NCI-H460 (cell line): Measurements from ENCODE around the gene ASB7. TPM values are rescaled to one million over a fixed set of nuclear protein-coding genes. Genes with fewer than 3 reads are reported as not detected.
"Not testable (repeated sequence)": the region's sequence is repeated elsewhere in the genome, so short reads cannot be mapped to it uniquely, and the experiment has no call there.

Source experiments
- DNase-seq: peaks from one replicate; pipeline ENCODE4 v3.0.0-alpha.2; 2016; ENCODE audit warnings: low read depth; ENCODE audit errors: extremely low read depth
- polyA plus RNA-seq: library from polyadenylated mRNA; depleted of rRNA; stranded (reverse); fragments of >200 nt; gene quantifications from 2 replicates; pipeline ENCODE4 v1.2.3, GENCODE V29; 2014; cell fraction: nucleus; rRNA removed
- total RNA-seq: library from RNA; depleted of rRNA; stranded (reverse); fragments of >200 nt; shearing (Covaris generic); gene quantifications from 2 replicates; pipeline ENCODE4 v1.2.3, GENCODE V29; 2014; rRNA removed

ASB7 gene, protein sequence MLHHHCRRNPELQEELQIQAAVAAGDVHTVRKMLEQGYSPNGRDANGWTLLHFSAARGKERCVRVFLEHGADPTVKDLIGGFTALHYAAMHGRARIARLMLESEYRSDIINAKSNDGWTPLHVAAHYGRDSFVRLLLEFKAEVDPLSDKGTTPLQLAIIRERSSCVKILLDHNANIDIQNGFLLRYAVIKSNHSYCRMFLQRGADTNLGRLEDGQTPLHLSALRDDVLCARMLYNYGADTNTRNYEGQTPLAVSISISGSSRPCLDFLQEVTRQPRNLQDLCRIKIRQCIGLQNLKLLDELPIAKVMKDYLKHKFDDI
- total RNA-seq: 11.2 and 12.5 TPM in 2 replicates
- 6.1 and 6.7 TPM in 2 replicates for polyA plus RNA-seq

- peak; percentile 100 for DNase-seq
Measured at GRCh38 chr15:100602064-100602822, at the start of gene ASB7, which contains the start of gene LINS1. Gene ASB7, plus strand, starts transcription at chr15:100602589. Its CDS starts 9,628 bp downstream, at chr15:100612217. Gene LINS1, minus strand, starts transcription at chr15:100602184. Its CDS starts 21,342 bp downstream, at chr15:100580842.

GRCh38 chr15:100553468-100553867 is 48.9 kb upstream of the ASB7 start:
- no peak for DNase-seq

DNA sequence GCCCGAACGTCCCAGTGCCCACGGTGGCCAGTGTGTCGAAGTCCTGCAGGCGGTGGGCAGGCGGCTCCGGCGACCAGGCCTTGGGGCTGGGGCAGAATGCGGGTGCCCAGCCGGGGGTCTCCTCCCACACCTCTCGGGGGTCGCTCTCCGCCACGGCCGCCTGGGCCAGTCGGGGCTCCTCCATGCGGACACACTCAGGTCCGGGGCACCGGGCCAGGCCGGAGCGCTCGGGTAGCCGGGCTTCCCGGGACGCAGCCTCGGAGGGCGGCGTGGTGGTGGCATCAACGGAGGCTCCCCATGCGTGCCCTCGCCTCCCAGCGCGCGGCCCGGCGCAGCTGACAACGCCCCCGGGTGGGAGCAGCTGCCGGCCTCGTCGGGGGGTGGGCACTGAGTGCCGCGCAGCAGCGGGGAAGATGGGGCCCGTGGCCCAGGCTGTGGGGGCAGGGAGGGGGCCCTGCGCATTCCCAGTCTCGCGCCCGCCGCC is 43.6 kb upstream of the ASB7 start:
- DNase-seq: no peak

DNA sequence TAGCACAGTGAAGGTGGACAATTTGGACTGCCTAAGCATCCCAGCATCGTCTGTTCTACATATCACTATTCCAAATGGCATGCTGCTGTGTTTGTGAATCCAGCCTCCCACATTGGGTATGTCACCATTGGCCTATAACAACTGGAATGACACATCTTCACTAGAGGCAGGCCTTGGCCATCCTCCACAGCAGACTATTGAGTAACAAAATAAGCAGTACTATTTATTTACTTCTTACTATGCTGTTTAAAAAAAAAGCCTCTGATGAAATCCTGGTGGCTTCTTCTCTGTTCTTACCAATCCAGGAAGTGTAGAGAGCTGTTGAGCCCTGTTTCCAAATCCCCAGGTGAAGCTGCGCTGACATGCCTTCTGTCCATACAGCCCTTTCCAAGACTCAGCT is 43.1 kb upstream of the ASB7 start:
- DNase-seq: no peak

- DNase-seq: no peak
Measured at GRCh38 chr15:100560323-100560722, 42.1 kb upstream of the ASB7 start.

GRCh38 chr15:100565591-100565990 is 36.8 kb upstream of the ASB7 start:
- no peak for DNase-seq

- no peak for DNase-seq
Measured at GRCh38 chr15:100566850-100567628, 35.4 kb upstream of the ASB7 start.

DNA sequence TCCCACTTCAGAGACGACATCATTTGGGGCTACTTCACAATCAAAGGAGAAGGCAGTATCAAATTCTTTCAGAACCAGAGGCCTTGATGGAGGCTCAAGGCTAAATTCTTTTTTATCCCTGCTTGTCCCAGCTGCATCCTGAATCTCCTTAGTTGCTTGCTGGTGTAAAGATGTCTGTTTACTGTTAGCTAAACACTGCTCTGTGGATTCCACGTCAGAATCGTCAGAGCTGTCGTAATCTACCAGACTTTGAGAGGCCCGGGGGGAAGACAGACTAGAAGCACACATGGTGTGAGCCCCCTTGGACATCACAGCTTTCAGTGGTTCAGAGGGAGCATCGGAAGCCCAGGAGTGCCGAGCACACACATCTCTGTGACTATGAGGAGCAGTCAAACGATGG is 33.0 kb upstream of the ASB7 start:
- DNase-seq: no peak

- no peak for DNase-seq
Measured at GRCh38 chr15:100570275-100570674, 32.1 kb upstream of the ASB7 start.

GRCh38 chr15:100570735-100571313 is 31.6 kb upstream of the ASB7 start:
- DNase-seq: no peak

DNA sequence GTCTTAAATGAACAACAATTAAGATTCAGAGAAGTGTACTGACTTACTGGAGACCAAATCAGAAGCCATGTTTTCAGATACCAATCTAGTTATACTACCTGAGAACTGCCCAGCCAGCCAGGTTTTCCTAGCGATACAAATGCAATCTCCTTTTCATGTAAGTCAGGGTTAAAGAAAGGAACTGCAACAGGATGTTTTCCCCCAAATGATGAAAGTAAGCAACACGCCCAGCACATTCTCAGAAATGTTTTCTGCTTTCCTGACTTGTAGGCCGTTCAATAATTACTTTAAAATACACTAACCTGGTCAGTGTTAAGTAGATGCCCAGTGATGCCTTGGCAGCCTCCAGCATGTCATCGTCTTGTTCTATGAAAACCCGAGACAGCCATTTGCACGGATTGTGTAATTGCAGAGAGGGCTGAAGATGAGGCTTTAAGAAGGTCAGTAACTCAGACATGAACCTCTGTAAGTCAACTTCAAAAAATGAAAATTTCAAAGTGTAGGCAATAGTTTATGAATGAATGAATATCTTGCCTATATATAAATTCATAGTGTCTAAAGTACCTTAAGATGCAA is 30.7 kb upstream of the ASB7 start:
- DNase-seq: no peak

DNA sequence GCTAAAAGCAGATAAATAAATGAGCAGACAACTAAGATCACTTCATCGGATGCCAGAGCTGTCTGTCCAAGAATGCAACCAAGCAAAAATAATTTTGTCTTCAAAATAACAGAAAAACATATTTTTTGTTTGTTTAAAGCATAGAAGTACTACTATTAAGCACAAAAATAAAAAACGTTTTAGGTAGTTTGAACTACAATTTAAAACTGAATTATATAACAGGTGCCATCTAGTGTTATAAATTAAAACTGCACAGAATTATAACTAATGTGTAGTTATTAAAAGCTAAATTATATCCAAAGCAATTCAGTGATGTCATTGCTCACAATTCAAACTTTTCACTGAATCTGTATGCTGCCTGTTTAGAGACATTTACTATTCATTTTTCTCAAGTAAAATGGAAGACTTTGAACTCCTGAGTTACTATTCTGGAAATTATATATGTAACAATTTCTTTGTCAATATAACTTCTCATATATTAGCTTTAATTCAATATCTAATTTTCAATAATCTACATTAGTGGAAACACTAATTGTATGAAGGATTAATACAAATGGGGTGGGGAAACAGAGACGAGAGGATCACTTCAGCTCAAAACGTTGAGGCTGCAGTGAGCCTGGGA is 29.9 kb upstream of the ASB7 start:
- peak; percentile 7 for DNase-seq

- no peak for DNase-seq
Measured at GRCh38 chr15:100573526-100573925, 28.9 kb upstream of the ASB7 start.

- no peak for DNase-seq
Measured at GRCh38 chr15:100580414-100580813, 22.0 kb upstream of the ASB7 start.

- DNase-seq: no peak
Measured at GRCh38 chr15:100588638-100589242, 13.6 kb upstream of the ASB7 start.

GRCh38 chr15:100591163-100591562 is 11.2 kb upstream of the ASB7 start:
- DNase-seq: not testable (repeated sequence)

DNA sequence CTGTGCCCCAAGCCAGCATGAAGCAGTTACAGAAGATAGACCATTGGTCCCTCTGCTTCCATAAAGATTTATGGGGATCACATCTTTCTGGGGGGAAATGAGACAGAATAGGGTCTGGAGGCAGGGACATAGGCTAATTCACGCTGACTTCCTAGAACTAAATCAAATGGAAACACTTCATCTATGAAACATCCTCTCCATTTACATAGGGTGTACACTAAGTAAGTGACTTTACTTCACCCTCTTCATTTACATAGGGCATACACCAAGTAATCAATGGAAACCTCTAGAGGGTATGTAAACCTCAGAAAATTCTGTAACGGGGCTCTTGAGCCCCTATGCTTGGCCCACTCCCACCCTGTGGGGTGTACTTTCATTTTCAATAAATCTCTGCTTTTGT is 10.6 kb upstream of the ASB7 start:
- no peak for DNase-seq

DNA sequence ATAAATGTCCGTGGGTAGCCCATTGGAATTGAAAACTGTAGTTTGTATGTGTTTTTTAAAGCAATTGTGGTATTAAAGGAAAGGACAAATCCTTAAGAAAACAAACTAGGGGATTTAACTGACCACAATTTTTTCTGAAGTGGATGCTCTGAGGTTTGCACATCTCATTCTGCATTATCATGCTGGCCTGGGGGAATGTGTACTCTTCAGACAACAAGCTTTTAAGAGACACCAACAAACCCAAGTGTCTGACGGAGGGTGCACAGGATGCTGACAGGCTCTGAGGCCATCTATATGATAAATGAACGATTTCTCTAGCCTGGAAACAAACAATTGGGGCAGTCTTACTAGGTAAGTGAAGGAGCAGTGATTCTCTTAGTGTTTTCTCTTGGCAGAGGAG is 9.5 kb upstream of the ASB7 start:
- no peak for DNase-seq

DNA sequence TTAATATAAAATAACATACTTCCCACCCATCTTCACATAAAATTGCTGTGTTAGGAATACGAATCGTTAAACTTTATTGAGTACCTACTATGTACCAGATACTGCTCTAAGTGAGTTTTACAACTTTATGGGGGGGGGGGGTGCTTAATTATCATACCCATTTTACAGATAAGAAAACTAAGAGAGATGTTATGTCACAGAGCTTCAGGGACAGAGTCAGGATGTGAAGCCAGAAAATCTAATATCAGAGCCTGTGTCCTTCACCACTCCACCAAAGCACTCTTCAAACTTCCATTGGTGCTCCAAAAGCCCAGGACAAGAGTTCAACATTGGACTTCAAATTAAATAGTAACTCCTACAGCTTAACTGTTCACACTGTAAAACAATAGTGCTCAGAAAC is 9.0 kb upstream of the ASB7 start:
- no peak for DNase-seq
